GM12891 (cell line): ENCODE measurements around the gene NR5A1.

Experiments used
- POLR2A ChIP-seq: IDR thresholded peaks from 2 replicates; pipeline ENCODE4 v1.6.1; 2011; ENCODE audit warnings: low read depth, low read length, control low read depth
- POLR2AphosphoS5 ChIP-seq: IDR thresholded peaks from 2 replicates; pipeline ENCODE4 v1.6.1; 2011; ENCODE audit warnings: low read depth, low read length, control low read depth
- POU2F2 ChIP-seq: IDR thresholded peaks from 2 replicates; pipeline ENCODE4 v1.6.1; 2011; ENCODE audit warnings: low read depth, mild to moderate bottlenecking, control low read depth, low read length, moderate library complexity
- SPI1 ChIP-seq: IDR thresholded peaks from 2 replicates; pipeline ENCODE4 v1.6.1; 2011; ENCODE audit warnings: low read depth, low read length, control low read depth
- TAF1 ChIP-seq: IDR thresholded peaks from 2 replicates; pipeline ENCODE4 v1.6.1; 2011; ENCODE audit warnings: low read depth, low read length, control low read depth

DNA sequence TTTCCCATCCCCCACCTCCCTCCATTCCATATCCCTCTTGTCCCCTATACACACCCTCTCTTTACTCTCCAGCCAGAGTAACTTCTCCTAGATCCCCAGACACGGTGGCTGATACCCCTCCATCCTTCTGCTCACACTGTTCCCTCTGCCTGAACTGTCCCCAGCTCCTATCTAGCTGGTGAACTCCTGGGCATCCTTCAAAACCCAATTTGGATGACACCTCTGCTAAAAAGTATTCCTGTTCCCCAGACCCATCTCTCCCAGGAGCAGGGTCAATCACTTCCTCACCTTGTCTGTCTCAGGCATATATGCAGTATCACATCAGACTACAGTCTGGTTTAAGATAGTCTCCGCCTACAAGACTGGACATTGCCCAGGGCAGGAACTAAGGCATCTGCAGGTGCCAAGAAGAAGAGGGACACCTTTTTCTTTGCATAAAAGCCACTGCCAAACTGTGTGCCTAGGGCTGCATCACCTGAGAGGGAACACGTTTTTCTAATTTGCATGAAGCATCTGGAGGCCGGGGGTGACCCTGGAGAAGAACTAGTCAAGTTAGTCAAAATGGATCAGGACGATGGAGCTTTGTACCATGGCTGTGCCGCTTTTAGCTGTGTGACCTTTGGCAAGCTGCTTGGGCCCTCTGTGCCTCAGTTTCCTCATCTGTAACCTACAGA is 27.1 kb downstream of the NR5A1 start:
- TF ChIP-seq POLR2A (no peak), TAF1 (no peak), POLR2AphosphoS5 (no peak), POU2F2 (no peak), SPI1 (no peak)
